CD4-positive, alpha-beta T cell treated with Interleukin-10 for 1 hour (primary cell): Measurements from ENCODE around the gene COL5A2.

Experiments
- DNase-seq: peaks from one replicate; pipeline ENCODE4 v3.0.0-alpha.2; 2020

COL5A2 gene

GRCh38 chr2:189095101-189095500 is 84.5 kb downstream of the COL5A2 start:
- DNase-seq: no peak

- no peak for DNase-seq
These were observed 86.6 kb downstream of the COL5A2 start for GRCh38 chr2:189092936-189093335.

DNA sequence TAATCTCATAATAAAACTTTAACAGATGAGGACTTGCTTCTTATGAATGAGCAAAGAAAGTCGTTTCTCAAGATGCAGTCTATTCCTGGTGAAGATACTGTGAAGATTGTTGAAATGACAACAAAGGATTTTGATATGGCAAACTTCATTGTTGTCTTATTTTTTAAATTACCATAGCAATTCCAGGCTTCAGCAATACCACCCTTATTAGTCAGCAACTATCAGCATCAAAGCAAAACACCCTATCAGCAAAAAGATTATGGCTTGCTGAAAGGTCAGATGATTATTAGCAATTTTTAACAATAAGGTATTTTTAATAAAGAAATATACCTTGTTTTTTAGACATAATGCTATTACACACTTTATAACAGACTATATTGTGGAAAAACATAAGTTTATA is 88.3 kb downstream of the COL5A2 start:
- no peak for DNase-seq

- DNase-seq: no peak
These were observed 90.9 kb downstream of the COL5A2 start for GRCh38 chr2:189088591-189089205.

DNA sequence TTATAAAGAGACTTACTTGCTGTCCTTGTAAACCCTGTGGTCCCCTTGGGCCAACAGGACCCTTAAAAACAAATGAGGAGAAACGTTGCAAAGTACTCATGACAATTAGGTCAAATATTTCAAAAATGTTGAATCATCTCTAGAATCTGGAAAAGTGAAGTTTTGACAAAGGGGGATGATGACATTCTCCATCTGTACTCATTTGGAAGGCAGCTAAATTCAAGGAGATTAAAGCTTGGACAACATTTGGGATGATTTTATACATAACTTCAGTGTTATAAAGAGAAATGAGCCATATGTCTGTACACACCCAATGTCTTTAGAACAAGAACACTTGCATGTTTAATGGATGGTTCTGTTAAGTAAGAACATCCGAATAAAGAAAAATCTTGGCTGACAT is 92.9 kb downstream of the COL5A2 start:
- DNase-seq: no peak

GRCh38 chr2:189086250-189086649 is 93.3 kb downstream of the COL5A2 start:
- DNase-seq: no peak

DNA sequence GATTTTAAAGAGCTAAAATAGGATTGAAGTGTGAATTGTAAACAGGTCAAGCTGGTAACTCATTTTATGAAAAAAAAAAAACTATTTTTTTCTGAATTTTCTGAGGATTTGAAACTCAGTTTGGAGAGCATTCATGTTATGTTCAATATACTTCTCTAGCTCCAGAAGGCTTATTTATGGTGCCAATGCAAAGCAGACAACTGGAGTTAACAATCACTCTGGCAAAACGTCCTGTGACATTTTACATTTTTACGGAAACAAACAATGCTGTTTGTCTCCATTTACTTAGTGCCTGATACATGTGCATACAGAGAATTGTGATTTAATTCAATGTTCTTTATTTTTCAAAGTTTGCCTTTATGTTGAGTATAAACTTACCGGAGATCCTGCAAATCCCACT is 96.0 kb downstream of the COL5A2 start:
- no peak for DNase-seq

DNA sequence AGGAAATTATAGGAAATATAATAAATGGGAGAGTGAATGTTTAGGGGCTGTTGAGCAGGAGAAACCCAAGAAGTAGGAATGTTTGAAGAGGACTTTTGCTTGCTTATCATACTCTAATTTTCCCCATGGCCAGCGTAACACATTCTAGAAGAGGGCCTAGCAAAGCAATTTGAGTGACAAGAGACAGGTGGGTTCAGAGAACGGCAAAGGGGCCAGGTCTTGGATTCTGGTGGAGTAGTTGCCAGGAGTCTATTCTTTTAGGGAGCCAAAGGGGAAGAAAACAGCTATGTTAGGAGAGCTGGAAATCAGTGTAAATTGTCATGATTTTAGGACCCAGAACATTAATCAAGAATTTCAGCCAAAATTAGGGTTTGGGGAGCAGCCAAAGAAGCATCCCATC is 96.5 kb downstream of the COL5A2 start:
- DNase-seq: no peak

DNA sequence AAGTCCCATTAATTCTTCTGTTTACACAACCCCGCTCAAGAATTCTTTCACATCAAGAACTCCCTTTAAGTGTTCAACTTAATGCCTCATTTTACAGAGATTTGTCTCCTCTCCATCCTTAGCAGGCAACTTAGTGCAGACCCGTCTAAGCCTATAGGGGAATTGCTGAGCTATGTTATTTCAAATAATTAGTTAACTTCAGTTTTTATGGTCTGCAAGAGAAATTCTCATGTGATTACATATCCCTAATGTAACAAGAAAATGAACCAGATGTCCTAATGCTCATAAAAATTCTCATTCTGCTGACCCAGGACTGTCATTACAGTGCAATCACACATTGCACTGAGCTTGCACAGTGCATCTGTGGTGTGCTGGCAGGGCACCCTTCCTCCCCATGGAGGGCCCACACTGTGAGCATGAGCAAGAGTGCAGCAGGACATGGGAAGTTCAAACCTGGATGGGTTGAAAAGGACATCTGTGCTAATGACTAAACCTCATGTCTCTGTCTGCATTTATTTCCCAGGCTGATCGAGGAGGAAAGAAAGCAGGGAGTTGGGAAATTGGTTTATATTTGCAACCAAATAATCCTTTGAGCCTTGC is 97.1 kb downstream of the COL5A2 start:
- no peak for DNase-seq

- DNase-seq: no peak
These were observed 103.0 kb downstream of the COL5A2 start for GRCh38 chr2:189076572-189076971.

- no peak for DNase-seq
These were observed 103.4 kb downstream of the COL5A2 start for GRCh38 chr2:189076120-189076519.

GRCh38 chr2:189074506-189074905 is 105.1 kb downstream of the COL5A2 start:
- no peak for DNase-seq

- DNase-seq: no peak
These were observed 107.5 kb downstream of the COL5A2 start for GRCh38 chr2:189072036-189072435.

DNA sequence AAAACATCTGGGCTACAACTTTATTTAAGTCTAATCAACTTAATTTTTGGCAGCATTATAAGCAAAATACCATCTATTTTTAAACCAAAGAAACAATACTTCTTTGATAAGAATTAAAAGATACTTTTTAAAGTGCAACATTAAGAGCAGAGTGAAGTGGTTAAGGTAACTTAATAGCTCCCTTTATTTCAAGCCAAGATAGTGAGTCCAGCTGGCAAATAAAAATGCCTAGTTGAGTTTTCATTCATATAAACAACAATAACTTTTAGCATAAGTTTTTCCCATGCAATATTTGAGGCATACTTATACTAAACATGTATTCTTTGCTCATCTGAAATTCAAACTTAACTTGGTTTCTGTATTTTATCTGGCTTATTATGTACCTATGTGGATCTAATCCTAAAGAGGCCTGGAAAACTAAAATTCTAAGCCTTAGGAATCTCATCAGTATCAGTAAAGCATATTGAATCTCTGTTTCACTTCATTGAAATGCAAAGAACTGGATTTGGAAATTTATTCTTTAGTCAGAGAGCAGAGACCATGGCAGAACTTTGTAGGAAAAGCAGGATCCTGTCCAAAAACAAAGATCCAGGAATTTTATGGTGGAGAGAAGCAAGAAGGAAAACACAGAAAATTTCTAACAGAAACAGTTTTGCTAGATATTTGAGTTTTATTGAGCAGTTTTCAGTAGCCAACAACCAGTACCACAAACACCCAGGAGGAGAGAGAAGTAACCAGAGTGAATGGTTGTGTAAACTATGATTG is 109.5 kb downstream of the COL5A2 start:
- no peak for DNase-seq

GRCh38 chr2:189066037-189066436 is 113.5 kb downstream of the COL5A2 start:
- DNase-seq: no peak

GRCh38 chr2:189060096-189060642 is 119.4 kb downstream of the COL5A2 start:
- no peak for DNase-seq

DNA sequence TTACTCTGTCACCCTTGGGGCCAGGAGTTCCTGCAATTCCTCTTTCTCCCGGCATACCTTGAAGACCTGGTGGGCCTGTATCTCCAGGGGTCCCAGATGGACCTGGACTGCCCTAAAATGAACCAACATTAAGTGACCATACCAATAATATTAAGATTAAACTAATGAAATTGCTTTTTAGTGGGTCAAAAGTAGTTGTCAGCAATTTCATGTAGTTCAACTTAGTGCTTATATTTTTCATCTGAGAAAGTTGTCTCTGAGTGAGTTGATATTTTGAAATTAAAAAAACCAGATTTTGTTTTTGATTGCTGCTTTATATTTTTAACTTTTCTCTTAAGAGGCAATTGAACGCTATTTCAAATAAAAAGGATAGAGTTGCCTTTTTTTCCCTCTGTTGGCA is 122.2 kb downstream of the COL5A2 start:
- no peak for DNase-seq

- DNase-seq: no peak
These were observed 123.1 kb downstream of the COL5A2 start for GRCh38 chr2:189056200-189057106.

DNA sequence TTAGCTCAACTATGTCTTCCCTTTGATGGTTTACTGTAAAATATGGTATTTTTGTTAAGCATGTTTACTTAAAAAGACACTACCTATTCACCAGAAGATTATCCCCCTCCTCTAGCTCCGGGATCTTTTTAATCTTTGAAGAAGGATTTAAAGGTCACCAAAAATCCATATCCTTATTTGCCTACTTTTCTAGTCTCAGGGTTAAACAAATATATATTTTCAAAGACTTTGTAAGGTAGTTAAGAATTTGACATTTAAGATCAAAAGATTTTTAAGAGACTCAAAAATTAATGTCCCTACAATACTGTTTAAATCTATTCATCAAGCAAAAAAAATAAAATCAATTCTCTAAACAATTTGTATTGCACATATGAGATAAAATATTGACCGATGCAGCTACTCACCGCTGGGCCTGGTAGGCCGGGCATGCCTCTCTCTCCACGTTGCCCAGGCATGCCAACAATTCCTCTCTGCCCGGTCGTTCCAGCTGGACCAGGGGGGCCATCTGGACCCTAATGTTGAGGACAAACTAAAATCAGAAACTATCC is 129.3 kb downstream of the COL5A2 start:
- no peak for DNase-seq

GRCh38 chr2:189049709-189050164 is 129.8 kb downstream of the COL5A2 start:
- no peak for DNase-seq

- DNase-seq: no peak
These were observed 131.4 kb downstream of the COL5A2 start for GRCh38 chr2:189048189-189048588.

GRCh38 chr2:189047171-189047888 is 132.2 kb downstream of the COL5A2 start:
- no peak for DNase-seq
